Measurements from ENCODE around the gene SSTR4.

GRCh38 chr20:23048283-23049200 is 13.4 kb downstream of the SSTR4 start:
- TF ChIP-seq FOXP2 (optimal IDR thresholded peaks at IDR 0.05; ENCODE audit: borderline replicate concordance, extremely low read depth, extremely low read length, insufficient read depth) = no peak
- TF ChIP-seq TAF1 (IDR thresholded peaks at IDR 0.05; ENCODE audit: borderline replicate concordance, insufficient read depth, low read length) = no peak
